Astrocyte of the cerebellum (primary cell): ENCODE results near the gene CACNB3.
"Not testable (repeated sequence)": the region's sequence is repeated elsewhere in the genome, so short reads cannot be mapped to it uniquely, and the experiment has no call there.

Source experiments
- DNase-seq: peaks from one replicate; pipeline ENCODE4 v3.0.0-alpha.2; 2011; ENCODE audit warnings: low read depth
- H3K4me3 ChIP-seq: 2 replicates; pipeline ENCODE4 v1.5.1; 2011; ENCODE audit warnings: mild to moderate bottlenecking, low read depth, low read length, moderate library complexity
- CTCF ChIP-seq: IDR thresholded peaks from 2 replicates; pipeline ENCODE4 v1.5.1; 2012; ENCODE audit warnings: low read length, low read depth, moderate library complexity, mild to moderate bottlenecking; ENCODE audit errors: missing control alignments
- in situ Hi-C: cut with HindIII; loops from 2 replicates; pipeline ENCODE4 v1.10.0; 2017; ENCODE audit warnings: low sequenced_read_pairs

Gene CACNB3

DNA sequence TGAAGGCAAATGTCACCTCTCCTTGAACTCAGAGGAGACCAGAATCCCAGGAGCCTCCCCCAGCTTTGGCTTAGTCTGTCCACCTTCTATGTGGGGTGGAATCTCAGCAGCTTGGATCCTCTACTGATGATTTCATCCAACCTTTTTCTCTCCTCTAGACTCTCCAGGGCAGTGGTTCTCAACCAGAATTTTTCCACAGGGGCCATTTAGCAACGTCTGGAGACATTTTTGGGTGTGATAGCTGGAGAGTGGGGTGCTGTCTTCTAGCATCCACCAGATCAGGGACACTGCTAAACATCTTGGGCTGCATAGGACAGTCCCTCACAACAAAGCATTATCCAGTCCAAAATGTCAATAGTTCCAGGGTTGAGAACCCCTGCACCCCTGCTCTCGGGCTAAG, 38.1 kb downstream of the CACNB3 start:
- TF ChIP-seq CTCF: no peak
- in situ Hi-C loops: no loop called here
- no peak for DNase-seq
- H3K4me3 ChIP-seq: no peak overlapping the region

- no peak for TF ChIP-seq CTCF
- no peak overlapping the region for H3K4me3 ChIP-seq
- DNase-seq: no peak
- in situ Hi-C loops: no loop called here
Measured at GRCh38 chr12:48857278-48857994, 39.1 kb downstream of the CACNB3 start.

DNA sequence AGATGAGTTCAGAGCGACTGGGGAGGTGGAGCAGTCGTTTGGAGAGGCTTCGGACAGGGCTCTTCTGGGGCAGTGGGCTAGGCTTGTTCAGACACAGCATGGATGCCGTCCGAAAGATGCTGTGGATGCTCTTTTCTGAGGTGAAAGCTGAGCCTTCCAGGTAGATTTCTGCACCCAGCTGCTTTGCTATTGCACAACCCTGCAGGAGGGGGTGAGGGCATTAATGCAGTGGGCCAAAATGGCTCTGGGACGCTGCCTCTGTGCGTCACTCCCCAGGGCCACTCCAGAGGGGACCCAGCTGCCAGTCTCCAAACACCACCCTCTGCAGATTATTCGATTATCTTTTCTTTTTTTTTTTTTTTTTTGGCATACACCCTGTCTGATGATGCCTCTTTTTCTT, 39.7 kb downstream of the CACNB3 start:
- H3K4me3 ChIP-seq: no peak overlapping the region
- in situ Hi-C loops: no loop called here
- no peak for DNase-seq
- TF ChIP-seq CTCF: no peak

GRCh38 chr12:48859607-48860006, 41.3 kb downstream of the CACNB3 start:
- no peak for DNase-seq
- no peak overlapping the region for H3K4me3 ChIP-seq
- TF ChIP-seq CTCF: no peak
- in situ Hi-C loops: no loop called here

DNA sequence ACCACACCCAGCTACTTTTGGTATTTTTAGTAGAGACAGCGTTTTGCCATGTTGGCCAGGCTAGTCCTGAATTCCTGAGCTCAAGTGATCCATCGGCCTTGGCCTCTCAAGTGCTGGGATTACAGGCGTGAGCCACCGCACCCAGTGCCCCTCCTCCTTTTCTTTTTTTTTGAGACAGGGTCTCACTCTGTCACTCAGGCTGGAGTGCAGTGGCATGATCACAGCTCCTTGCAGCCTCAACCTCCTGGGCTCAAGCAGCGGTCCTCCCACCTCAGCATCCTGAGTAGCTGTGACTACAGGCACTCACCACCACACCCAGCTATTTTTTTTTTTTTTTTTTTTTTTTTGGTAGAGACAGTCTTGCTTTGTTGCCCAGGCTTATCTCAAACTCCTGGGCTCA, 41.9 kb downstream of the CACNB3 start:
- DNase-seq, H3K4me3 ChIP-seq, in situ Hi-C loops: not testable (repeated sequence)

GRCh38 chr12:48861111-48861510, 42.8 kb downstream of the CACNB3 start:
- DNase-seq: no peak
- TF ChIP-seq CTCF: no peak
- in situ Hi-C loops: no loop called here
- no peak overlapping the region for H3K4me3 ChIP-seq

GRCh38 chr12:48862760-48863159, 44.5 kb downstream of the CACNB3 start:
- in situ Hi-C loops: no loop called here
- H3K4me3 ChIP-seq: no peak overlapping the region
- DNase-seq: no peak
- no peak for TF ChIP-seq CTCF
